Rectal smooth muscle tissue (tissue), 1 donor: Measurements from ENCODE around the gene SH2D7.

Experiments used
- H3K27ac ChIP-seq: one replicate; pipeline ENCODE4 v1.7.0; 2013; ENCODE audit warnings: low read depth, low read length, inconsistent platforms
- H3K27me3 ChIP-seq: one replicate; pipeline ENCODE4 v1.7.0; 2013; ENCODE audit warnings: low read length; ENCODE audit not compliant: control insufficient read depth, insufficient read depth
- H3K36me3 ChIP-seq: one replicate; pipeline ENCODE4 v1.7.0; 2013; ENCODE audit warnings: low read length; ENCODE audit not compliant: control insufficient read depth, insufficient read depth
- H3K4me1 ChIP-seq: one replicate; pipeline ENCODE4 v1.7.0; 2013; ENCODE audit warnings: low read length; ENCODE audit not compliant: control insufficient read depth, insufficient read depth
- H3K4me3 ChIP-seq: one replicate; pipeline ENCODE4 v1.7.0; 2013; ENCODE audit warnings: low read length
- H3K9ac ChIP-seq: one replicate; pipeline ENCODE4 v1.7.0; 2013; ENCODE audit warnings: low read length

SH2D7 gene

DNA sequence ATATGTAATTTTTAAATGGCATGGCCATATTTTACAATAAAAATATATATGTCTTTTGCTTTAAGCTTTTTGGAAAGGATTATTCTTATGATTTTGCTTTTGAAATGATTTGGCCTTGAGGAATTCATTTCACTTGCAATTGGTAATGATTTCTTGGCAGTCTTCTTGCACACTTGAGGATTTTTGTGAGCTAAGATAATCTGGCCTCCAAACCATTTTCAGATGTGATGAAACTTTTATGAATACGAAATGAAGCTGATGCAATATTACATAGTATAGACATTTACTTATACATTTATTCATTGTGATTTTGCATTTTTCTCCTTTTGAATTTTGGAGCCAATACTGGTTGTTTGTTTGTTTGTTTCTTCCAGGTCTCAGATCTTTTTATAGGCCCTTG is 6.4 kb upstream of the SH2D7 start:
- H3K27ac ChIP-seq = no peak overlapping the region
- no peak overlapping the region for H3K9ac ChIP-seq
- no peak overlapping the region for H3K4me3 ChIP-seq
- no peaks in the 10 kb centered on the region for H3K27me3 ChIP-seq
- no peaks in the 10 kb centered on the region for H3K4me1 ChIP-seq
- H3K36me3 ChIP-seq = no peaks in the 10 kb centered on the region

- H3K9ac ChIP-seq = no peak overlapping the region
- H3K27me3 ChIP-seq = no peaks in the 10 kb centered on the region
- H3K4me3 ChIP-seq = no peak overlapping the region
- H3K36me3 ChIP-seq = no peaks in the 10 kb centered on the region
- H3K27ac ChIP-seq = no peak overlapping the region
- H3K4me1 ChIP-seq = peaks cover 5% of the 10 kb centered on the region
Measured at GRCh38 chr15:78087951-78088772, 4.2 kb upstream of the SH2D7 start.

DNA sequence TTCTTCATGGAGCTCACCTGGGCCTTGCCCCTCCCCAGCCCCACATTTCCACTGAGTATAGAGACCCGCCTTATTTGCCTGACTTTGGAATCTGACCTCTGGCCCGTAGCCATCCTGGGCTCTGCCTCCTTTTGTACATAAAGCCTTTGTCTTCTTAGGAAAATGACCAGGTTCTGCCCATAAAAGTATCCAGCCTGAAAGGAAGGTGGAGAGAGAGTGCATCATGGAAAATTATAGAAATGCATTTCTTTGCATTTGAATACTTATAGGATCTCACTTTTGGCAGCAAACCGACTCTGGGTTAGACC is 3.6 kb upstream of the SH2D7 start:
- Histone ChIP-seq H3K36me3 (no peaks in the 10 kb centered on the region), H3K9ac (no peak overlapping the region), H3K4me1 (peaks cover 8% of the 10 kb centered on the region), H3K4me3 (no peak overlapping the region), H3K27me3 (no peaks in the 10 kb centered on the region), H3K27ac (no peak overlapping the region)

DNA sequence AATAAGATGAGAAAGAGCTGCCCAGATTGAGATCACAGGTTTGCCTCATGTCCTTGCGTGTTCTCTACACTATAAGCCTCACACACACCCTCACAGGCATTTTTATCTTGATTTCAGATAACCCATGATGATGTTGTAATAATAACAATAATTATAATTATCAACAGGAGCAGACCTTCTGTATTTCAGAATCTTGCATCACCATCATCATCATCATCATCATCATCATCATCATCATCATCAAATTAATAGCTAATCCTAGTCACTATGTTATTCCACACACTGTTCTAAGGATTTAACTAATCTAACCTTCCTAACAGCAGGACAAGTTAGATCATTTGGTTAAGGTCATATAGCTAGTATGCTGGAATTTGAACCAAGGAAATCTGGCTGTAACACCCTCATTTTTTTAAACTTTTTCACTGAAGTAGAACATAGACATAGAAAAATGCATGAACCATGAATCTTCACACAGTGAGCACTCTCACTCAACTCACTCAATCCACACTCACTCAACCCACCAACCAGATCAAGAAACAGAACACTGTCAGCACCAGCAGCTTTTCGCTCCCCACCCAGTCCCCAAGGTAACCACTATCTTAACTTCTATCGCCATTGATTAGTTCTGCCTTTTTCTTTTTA is 1.8 kb upstream of the SH2D7 start:
- Histone ChIP-seq H3K27me3 (no peaks in the 10 kb centered on the region), H3K27ac (no peak overlapping the region), H3K36me3 (no peaks in the 10 kb centered on the region), H3K4me1 (peaks cover 8% of the 10 kb centered on the region), H3K4me3 (no peak overlapping the region), H3K9ac (no peak overlapping the region)

DNA sequence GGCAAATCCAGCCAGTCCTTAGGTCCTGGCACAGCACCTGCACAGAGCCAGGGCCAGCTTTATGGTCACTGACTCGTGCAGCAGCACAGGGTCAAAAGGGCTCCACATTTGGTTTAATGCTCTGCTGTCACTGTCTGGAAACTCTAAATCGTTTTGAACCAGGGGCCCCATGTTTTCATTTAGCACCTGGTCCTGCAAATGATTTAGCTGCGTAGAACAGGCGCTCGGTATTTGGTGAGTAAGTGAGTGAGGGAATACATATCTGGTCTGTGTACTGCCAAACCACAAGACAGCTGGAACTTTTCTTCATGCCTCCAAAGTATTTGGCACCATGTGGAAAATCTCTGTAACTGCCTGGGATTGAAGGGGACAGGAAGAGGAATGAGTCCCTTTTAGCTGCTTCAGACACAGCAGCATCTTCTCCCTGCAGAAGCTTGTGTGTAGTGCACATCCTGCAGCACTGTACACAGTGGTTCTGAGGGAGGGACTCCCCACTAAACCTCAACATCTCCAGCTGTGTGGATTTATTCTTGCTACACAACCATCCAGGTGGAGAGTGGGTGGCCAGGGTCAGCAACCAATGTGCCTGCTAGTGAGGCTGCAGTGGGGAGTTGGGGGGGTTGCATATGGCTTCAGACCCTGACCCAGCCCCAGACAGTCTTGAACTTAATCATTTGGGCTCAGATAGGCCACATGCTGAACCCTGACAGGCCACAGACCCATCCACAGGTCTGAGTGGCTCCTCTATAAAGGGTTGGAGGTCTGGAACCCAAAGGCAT is 1.1 kb downstream of the SH2D7 start:
- Histone ChIP-seq H3K27me3 (no peaks in the 10 kb centered on the region), H3K4me3 (no peak overlapping the region), H3K36me3 (no peaks in the 10 kb centered on the region), H3K27ac (peak overlapping the region; percentile 35), H3K9ac (no peak overlapping the region), H3K4me1 (peaks cover 8% of the 10 kb centered on the region)

DNA sequence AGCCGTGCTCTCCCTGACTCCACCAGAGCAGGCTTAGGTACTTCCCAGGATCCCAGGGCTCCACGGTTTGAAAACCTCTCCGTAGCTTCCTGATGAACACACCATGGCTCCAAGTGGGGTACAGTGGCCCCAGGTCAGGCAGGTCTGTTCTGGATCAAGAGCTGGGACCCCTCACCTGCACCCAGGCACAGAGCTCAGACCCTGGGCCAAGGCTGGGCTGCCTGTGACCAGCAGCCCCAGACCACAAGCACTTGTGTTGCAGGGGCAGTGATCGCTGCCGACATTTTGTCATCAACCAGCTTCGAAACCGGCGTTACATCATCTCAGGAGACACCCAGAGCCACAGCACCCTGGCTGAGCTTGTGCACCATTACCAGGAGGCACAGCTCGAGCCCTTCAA is 5.3 kb downstream of the SH2D7 start:
- H3K4me1 ChIP-seq = peaks cover 8% of the 10 kb centered on the region

GRCh38 chr15:78098131-78098755 is 5.9 kb downstream of the SH2D7 start:
- H3K36me3 ChIP-seq = no peaks in the 10 kb centered on the region
- no peak overlapping the region for H3K27ac ChIP-seq
- no peak overlapping the region for H3K4me3 ChIP-seq
- no peaks in the 10 kb centered on the region for H3K27me3 ChIP-seq
- H3K4me1 ChIP-seq = peaks cover 3% of the 10 kb centered on the region
- H3K9ac ChIP-seq = no peak overlapping the region

More for the DNA sequence above, 5.3 kb downstream of the SH2D7 start:
- Histone ChIP-seq H3K9ac (no peak overlapping the region), H3K27me3 (no peaks in the 10 kb centered on the region), H3K4me3 (no peak overlapping the region), H3K36me3 (no peaks in the 10 kb centered on the region), H3K27ac (no peak overlapping the region)

DNA sequence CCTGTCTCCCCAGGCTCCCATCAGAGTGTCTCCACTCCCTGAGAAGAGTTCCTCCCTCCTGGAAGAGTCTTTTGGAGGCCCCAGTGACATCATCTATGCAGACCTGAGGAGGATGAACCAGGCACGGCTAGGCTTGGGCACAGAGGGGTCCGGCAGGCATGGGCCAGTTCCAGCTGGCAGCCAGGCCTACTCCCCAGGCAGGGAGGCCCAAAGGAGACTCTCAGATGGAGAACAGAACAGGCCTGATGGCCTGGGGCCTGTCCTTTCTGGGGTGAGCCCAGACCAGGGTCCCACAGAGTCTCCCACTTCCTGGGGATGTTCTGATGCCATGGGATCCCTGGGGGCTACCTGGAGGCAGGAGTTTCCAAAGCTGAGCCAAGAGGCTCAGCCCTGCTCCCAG is 8.5 kb downstream of the SH2D7 start:
- H3K4me1 ChIP-seq = no peaks in the 10 kb centered on the region

DNA sequence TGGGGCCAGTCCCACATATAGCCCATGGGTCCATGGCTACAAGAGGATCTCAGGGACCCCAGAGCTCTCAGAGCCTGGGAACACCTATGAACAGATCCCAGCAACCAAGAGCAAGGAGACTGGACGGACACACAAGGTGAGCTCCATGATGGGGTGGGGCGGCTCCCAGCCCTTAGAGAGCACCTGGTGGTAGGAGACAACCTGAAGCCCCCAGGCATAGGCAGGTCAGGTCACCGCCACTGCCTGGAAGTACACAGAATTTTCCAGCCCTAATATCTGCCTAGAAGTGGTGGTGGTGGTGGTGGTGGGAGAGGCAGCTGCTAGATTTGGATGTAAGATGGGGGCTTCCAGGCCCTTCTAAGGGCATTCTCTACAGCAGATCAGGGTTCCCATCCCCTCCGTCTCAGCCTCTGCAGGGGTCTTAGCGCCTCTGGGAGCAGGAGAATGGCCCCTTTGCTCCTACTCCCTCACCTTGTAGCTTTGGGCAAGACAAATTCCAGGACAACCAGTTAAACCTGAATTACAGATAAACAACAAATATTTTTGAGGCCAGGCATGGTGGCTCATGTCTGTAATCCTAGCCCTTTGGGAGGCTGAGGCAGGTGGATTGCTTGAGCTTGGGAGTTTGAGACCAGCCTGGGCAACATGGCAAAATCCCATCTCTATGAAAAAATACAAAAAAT is 9.2 kb downstream of the SH2D7 start:
- no peaks in the 10 kb centered on the region for H3K27me3 ChIP-seq
- no peak overlapping the region for H3K9ac ChIP-seq
- H3K4me3 ChIP-seq = no peak overlapping the region
- H3K4me1 ChIP-seq = no peaks in the 10 kb centered on the region
- H3K36me3 ChIP-seq = no peaks in the 10 kb centered on the region
- no peak overlapping the region for H3K27ac ChIP-seq

More for the DNA sequence above, 8.5 kb downstream of the SH2D7 start:
- Histone ChIP-seq H3K9ac (no peak overlapping the region), H3K36me3 (no peaks in the 10 kb centered on the region), H3K27ac (no peak overlapping the region), H3K4me3 (no peak overlapping the region), H3K27me3 (no peaks in the 10 kb centered on the region)

DNA sequence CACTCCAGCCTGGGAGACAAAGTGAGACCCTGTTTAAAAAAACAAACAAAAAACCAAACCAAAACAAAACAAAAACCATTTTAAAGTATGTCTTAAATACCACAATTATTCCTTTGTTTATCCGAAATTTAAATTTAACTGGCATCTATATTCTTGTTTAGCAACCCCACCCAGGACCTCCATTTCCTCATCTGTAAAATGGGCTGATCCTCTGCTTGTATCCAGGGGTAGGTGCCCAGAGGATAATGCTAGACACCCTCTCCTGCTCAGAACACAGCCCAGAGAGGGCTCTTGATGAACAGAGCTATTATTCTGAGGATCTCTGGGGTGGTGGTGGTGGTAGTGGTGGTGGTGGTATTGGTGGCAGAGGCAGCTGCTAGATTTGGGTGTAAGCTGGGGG is 9.8 kb downstream of the SH2D7 start:
- H3K27ac ChIP-seq = no peak overlapping the region
- H3K4me1 ChIP-seq = no peaks in the 10 kb centered on the region
- no peaks in the 10 kb centered on the region for H3K27me3 ChIP-seq
- no peak overlapping the region for H3K4me3 ChIP-seq
- no peaks in the 10 kb centered on the region for H3K36me3 ChIP-seq
- no peak overlapping the region for H3K9ac ChIP-seq

GRCh38 chr15:78102741-78103140 is 10.4 kb downstream of the SH2D7 start:
- Histone ChIP-seq H3K27ac (no peak overlapping the region), H3K4me3 (no peak overlapping the region), H3K4me1 (no peaks in the 10 kb centered on the region), H3K27me3 (no peaks in the 10 kb centered on the region), H3K36me3 (no peaks in the 10 kb centered on the region), H3K9ac (no peak overlapping the region)
